Naive thymus-derived CD4-positive, alpha-beta T cell (primary cell): ENCODE measurements around the gene TTC8. TPM values are rescaled to one million over a fixed set of nuclear protein-coding genes. Genes with fewer than 3 reads are reported as not detected.

ENCODE experiments used
- ATAC-seq: fragments of 150-1000 bp; cut with Tn5 transposase; 2 replicates; pipeline ENCODE4 v1.10.0; 2021; ENCODE audit warnings: mild to moderate bottlenecking, moderate library complexity
- CTCF ChIA-PET: fragments of 350-600 bp; sonication (Branson Sonifier 250); formaldehyde crosslinking; loops from one replicate; lab custom pipeline; 2021; ENCODE audit warnings: antibody characterized with exemption; lab: Charles Lee
- POLR2A ChIA-PET: fragments of 350-600 bp; sonication (Branson Sonifier 250); formaldehyde crosslinking; loops from one replicate; lab custom pipeline; 2021; ENCODE audit warnings: antibody characterized with exemption, inconsistent platforms; lab: Charles Lee
- DNase-seq, 9 donors: peaks; one replicate each; pipeline versions ENCODE4 v3.0.0 to v3.0.0-alpha.2; 2020 to 2022; ENCODE audit warnings: mixed read lengths in 1 of 9
- H3K27ac ChIP-seq: one replicate; pipeline ENCODE4 v1.7.0; 2013; ENCODE audit warnings: mild to moderate bottlenecking, low read depth, low read length, moderate library complexity
- H3K27me3 ChIP-seq, 2 donors: one replicate each; pipeline ENCODE4 v1.7.0; 2013; ENCODE audit warnings: low read length in 2 of 2, mild to moderate bottlenecking in 2 of 2, moderate library complexity in 2 of 2; ENCODE audit not compliant: control insufficient read depth in 2 of 2, insufficient read depth in 2 of 2
- H3K36me3 ChIP-seq, 3 experiments: 1 replicate in 2 of 3; 2 replicates in 1 of 3; pipeline ENCODE4 v1.7.0; 2013; ENCODE audit warnings: low read length in 3 of 3, mild to moderate bottlenecking in 3 of 3, moderate library complexity in 1 of 3; ENCODE audit not compliant: insufficient read depth in 3 of 3, control insufficient read depth in 2 of 3
- H3K4me1 ChIP-seq, 2 donors: one replicate each; pipeline ENCODE4 v1.7.0; 2013; ENCODE audit warnings: low read length in 2 of 2, mild to moderate bottlenecking in 2 of 2, moderate library complexity in 1 of 2; ENCODE audit not compliant: control insufficient read depth in 2 of 2, insufficient read depth in 2 of 2
- H3K4me3 ChIP-seq: 2 replicates; pipeline ENCODE4 v1.7.0; 2013; ENCODE audit warnings: mild to moderate bottlenecking, low read length
- H3K9me3 ChIP-seq, 3 experiments: 1 replicate in 2 of 3; 2 replicates in 1 of 3; pipeline ENCODE4 v1.7.0; 2013; ENCODE audit warnings: low read length in 3 of 3; ENCODE audit not compliant: control insufficient read depth in 2 of 3
- H3K27ac Mint-ChIP-seq, 9 donors: one replicate each; pipeline ENCODE4 v1.8.0; 2020 to 2022; ENCODE audit warnings: mixed read lengths in 9 of 9, mild to moderate bottlenecking in 8 of 9, moderate library complexity in 5 of 9, inconsistent platforms in 2 of 9
- H3K27me3 Mint-ChIP-seq, 5 donors: one replicate each; pipeline ENCODE4 v1.8.0; 2021 to 2022; ENCODE audit warnings: mixed read lengths in 5 of 5, mild to moderate bottlenecking in 1 of 5
- H3K36me3 Mint-ChIP-seq, 5 donors: one replicate each; pipeline ENCODE4 v1.8.0; 2020 to 2022; ENCODE audit warnings: mixed read lengths in 5 of 5, mild to moderate bottlenecking in 3 of 5, inconsistent platforms in 1 of 5
- H3K4me1 Mint-ChIP-seq, 7 donors: one replicate each; pipeline ENCODE4 v1.8.0; 2020 to 2022; ENCODE audit warnings: mixed read lengths in 7 of 7, mild to moderate bottlenecking in 3 of 7, inconsistent platforms in 1 of 7
- H3K4me3 Mint-ChIP-seq, 10 donors: one replicate each; pipeline ENCODE4 v1.8.0; 2020 to 2022; ENCODE audit warnings: mild to moderate bottlenecking in 10 of 10, mixed read lengths in 10 of 10, moderate library complexity in 6 of 10, inconsistent platforms in 2 of 10
- H3K9me3 Mint-ChIP-seq, 11 donors: one replicate each; pipeline ENCODE4 v1.8.0; 2020 to 2022; ENCODE audit warnings: mixed read lengths in 11 of 11, mild to moderate bottlenecking in 4 of 11, inconsistent platforms in 1 of 11, moderate library complexity in 1 of 11
- intact Hi-C, 2 donors: fragments of 100-400 bp; cut with micrococcal nuclease; formaldehyde crosslinking; loops; one replicate each; pipeline ENCODE4 v1.15.1; 2023
- polyA plus RNA-seq, 2 donors: library from polyadenylated mRNA; unstranded; fragments of 300-500 nt; fragmentation: Illumina TruSeq; gene quantifications; one replicate each; pipeline ENCODE4 v1.2.3, GENCODE V29; 2021
- total RNA-seq, 6 experiments: library from RNA in 5 of 6; stranded (reverse) in 5 of 6; gene quantifications; 1 replicate in 5 of 6; 2 replicates in 1 of 6; pipeline ENCODE4 v1.2.3 and lab custom pipeline; 2021 to 2026

The TTC8 gene
- total and polyA plus RNA-seq, 7 experiments from 2014 or later, result 1.3 to 3.4 (median 2.1) TPM

DNA sequence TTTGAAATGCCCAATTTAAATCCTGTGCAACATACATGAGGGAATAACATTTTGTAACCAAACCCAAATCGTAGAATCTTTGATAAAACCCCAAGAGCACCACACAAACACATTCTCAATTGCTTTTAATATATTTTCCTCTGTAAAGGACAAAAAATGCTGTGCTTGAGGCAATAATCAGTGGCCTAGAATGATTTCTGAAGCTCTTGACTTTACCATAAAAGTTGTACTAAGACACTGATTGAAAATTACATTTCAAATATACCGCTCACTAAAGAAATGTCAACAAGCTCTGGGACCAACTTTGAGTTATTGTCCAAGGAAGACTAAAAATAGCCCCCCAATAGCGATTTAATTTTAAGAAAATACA lies 33.2 kb upstream of the TTC8 start:
- H3K27me3 ChIP-seq, result no peaks in the 10 kb centered on the region
- no peak for DNase-seq
- Mint-ChIP-seq H3K27me3 (peaks cover 0 to 36% (median 4%) of the 10 kb centered on the region in 5 donors), H3K4me3 (peak overlapping the region; percentile 53 to 93 (median 91)), H3K27ac (peak overlapping the region in 8 of 9 donors; percentile 49 to 89 (median 62)), H3K9me3 (peaks cover 0 to 2% (median 0%) of the 10 kb centered on the region in 11 donors), H3K4me1 (peaks cover 8 to 29% (median 19%) of the 10 kb centered on the region in 7 donors), H3K36me3 (peaks cover 0 to 6% (median 2%) of the 10 kb centered on the region in 5 donors)
- CTCF ChIA-PET, result interaction anchor here (1.7 kb wide), 1 partner anchor 34 kb away, joined by 4 read pairs; the partner anchor contains the start of gene TTC8
- no peak overlapping the region for H3K27ac ChIP-seq
- ATAC-seq, result no peak
- intact Hi-C loops, result loop anchor here (5.0 to 10.0 kb wide), 5 partner anchors 626 to 1591 kb away; partner anchors contain the start of genes FOXN3 (in 1 of the 2), GPR65 (in 1 of the 2) and PSMC1 (in 1 of the 2)
- no peaks in the 10 kb centered on the region for H3K9me3 ChIP-seq
- no peaks in the 10 kb centered on the region for H3K36me3 ChIP-seq
- H3K4me3 ChIP-seq, result peak overlapping the region; percentile 87
- POLR2A ChIA-PET, result interaction anchor here (2.7 kb wide), 1 partner anchor 33 kb away, joined by 30 read pairs; the partner anchor contains the start of gene TTC8
- H3K4me1 ChIP-seq, result peaks cover 7 to 10% of the 10 kb centered on the region in 2 donors

DNA sequence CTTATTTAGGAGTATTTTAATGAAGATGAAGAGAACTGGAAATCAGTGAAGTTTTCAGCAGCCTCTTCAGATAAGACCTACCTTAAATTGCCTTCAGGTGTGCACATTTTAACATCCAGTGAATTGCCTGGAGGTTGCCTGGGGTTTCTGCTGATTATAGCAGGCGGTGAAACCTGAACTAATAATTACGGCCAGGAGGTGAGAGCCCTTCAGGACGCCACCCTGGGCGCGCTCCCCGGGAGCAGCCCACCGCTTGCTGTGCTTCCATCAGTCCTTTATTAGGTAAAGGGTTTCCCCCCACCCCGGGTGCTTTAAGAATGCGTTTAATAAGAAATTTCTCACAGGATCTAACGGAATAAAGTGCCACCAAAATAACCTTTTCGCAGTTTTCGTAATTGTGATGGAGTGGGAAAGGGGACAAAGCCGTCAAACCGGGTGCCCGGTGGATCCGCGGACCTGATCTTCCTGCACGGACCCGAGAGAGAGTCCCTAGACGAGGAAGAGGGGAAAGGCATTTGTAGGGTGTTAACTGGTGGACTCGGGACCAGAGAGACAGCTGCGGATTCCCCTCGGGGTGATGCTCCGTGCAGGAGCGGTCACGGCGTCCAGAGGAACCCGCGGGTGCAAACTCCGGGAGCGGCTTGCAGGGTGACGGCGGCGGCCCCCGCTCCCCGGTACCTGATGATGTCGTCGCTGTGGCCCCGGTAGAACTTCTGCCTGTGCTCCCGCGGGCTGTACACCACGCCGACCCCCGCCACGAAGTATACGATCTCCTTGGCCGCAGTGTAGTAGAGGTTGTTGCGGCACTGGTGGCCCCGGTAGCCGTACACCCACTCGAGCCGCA lies 32.6 kb upstream of the TTC8 start:
- CTCF ChIA-PET, result interaction anchor here (0.8 to 1.7 kb wide), 3 partner anchors 8 to 797 kb away, joined by 4 read pairs; partner anchors contain the start of gene TTC8
- H3K36me3 Mint-ChIP-seq, result peaks cover 0 to 3% (median 2%) of the 10 kb centered on the region in 5 donors
- H3K4me1 Mint-ChIP-seq, result peaks cover 8 to 29% (median 19%) of the 10 kb centered on the region in 7 donors
- peak overlapping the region; percentile 87 for H3K4me3 ChIP-seq
- ATAC-seq (no peak), DNase-seq (peak in 4 of 9 donors; percentile 1 to 21 (median 3))
- no peaks in the 10 kb centered on the region for H3K9me3 Mint-ChIP-seq
- intact Hi-C loops, result loop anchor here (1.0 to 10.0 kb wide), 11 partner anchors 32 to 1590 kb away; partner anchors contain the start of genes TTC8 (in 2 of the 2), ZC3H14 (in 2 of the 2), EFCAB11 (in 1 of the 2) and FOXN3 (in 1 of the 2)
- H3K27me3 ChIP-seq, result no peaks in the 10 kb centered on the region
- peak overlapping the region; percentile 42 to 94 (median 77) for H3K27ac Mint-ChIP-seq
- POLR2A ChIA-PET, result interaction anchor here (1.0 to 2.7 kb wide), 3 partner anchors 29 to 1164 kb away, joined by 3 to 30 read pairs (median 3); partner anchors contain the start of genes TDP1 and TTC8
- no peaks in the 10 kb centered on the region for H3K9me3 ChIP-seq
- H3K36me3 ChIP-seq, result no peaks in the 10 kb centered on the region
- peak overlapping the region; percentile 83 to 93 (median 91) for H3K4me3 Mint-ChIP-seq
- H3K27ac ChIP-seq, result peak overlapping the region; percentile 78
- peaks cover 7 to 10% of the 10 kb centered on the region in 2 donors for H3K4me1 ChIP-seq
- H3K27me3 Mint-ChIP-seq, result peaks cover 0 to 36% (median 3%) of the 10 kb centered on the region in 5 donors

- Mint-ChIP-seq H3K9me3 (no peaks in the 10 kb centered on the region), H3K4me3 (peak within 1 kb of the TSS; percentile 83 to 93 (median 91)), H3K4me1 (peaks cover 8 to 29% (median 19%) of the 10 kb centered on the region in 7 donors), H3K27ac (peak within 1 kb of the TSS; percentile 42 to 94 (median 77)), H3K36me3 (peaks cover 0 to 2% (median 0%) of the 10 kb centered on the region in 5 donors), H3K27me3 (peaks cover 0 to 36% (median 0%) of the 10 kb centered on the region in 5 donors)
- Histone ChIP-seq H3K4me3 (peak within 1 kb of the TSS; percentile 87), H3K27me3 (no peaks in the 10 kb centered on the region), H3K27ac (peak within 1 kb of the TSS; percentile 78), H3K36me3 (no peaks in the 10 kb centered on the region), H3K9me3 (no peaks in the 10 kb centered on the region), H3K4me1 (peaks cover 7 to 10% of the 10 kb centered on the region in 2 donors)
- intact Hi-C loops, result loop anchor here (1.0 to 10.0 kb wide), 11 partner anchors 32 to 1590 kb away; partner anchors contain the start of genes TTC8 (in 2 of the 2), ZC3H14 (in 2 of the 2), EFCAB11 (in 1 of the 2) and FOXN3 (in 1 of the 2)
- POLR2A ChIA-PET, result interaction anchor here (0.7 to 2.7 kb wide), 4 partner anchors 12 to 1163 kb away, joined by 3 to 30 read pairs (median 4); partner anchors contain the start of genes TDP1 and TTC8
- CTCF ChIA-PET, result interaction anchor here (0.8 to 1.4 kb wide), 3 partner anchors 9 to 798 kb away, joined by 3 to 4 read pairs (median 4); no protein-coding TSS in a partner anchor
- ATAC-seq (peak; percentile 93), DNase-seq (peak; percentile 78 to 89 (median 86))
Measured at GRCh38 chr14:88792473-88793258, 31.8 kb upstream of the TTC8 start, which contains the start of gene EML5. Gene EML5, minus strand, starts transcription at chr14:88792953. Its CDS starts 450 bp downstream, at chr14:88792503.

- DNase-seq (peak in 2 of 9 donors; percentile 0 to 1), ATAC-seq (no peak)
- Histone ChIP-seq H3K27me3 (no peaks in the 10 kb centered on the region), H3K4me1 (peaks cover 7 to 10% of the 10 kb centered on the region in 2 donors), H3K9me3 (no peaks in the 10 kb centered on the region), H3K27ac (peak overlapping the region; percentile 78), H3K36me3 (no peaks in the 10 kb centered on the region), H3K4me3 (peak overlapping the region; percentile 87)
- POLR2A ChIA-PET, result interaction anchor here (0.7 to 2.7 kb wide), 4 partner anchors 11 to 1163 kb away, joined by 3 to 30 read pairs (median 4); partner anchors contain the start of genes TDP1 and TTC8
- peaks cover 8 to 29% (median 19%) of the 10 kb centered on the region in 7 donors for H3K4me1 Mint-ChIP-seq
- H3K36me3 Mint-ChIP-seq, result peaks cover 0 to 2% (median 0%) of the 10 kb centered on the region in 5 donors
- H3K27me3 Mint-ChIP-seq, result peaks cover 0 to 40% (median 0%) of the 10 kb centered on the region in 5 donors
- peak overlapping the region; percentile 23 to 88 (median 77) for H3K27ac Mint-ChIP-seq
- CTCF ChIA-PET, result interaction anchor here (0.7 to 1.4 kb wide), 3 partner anchors 10 to 92 kb away, joined by 3 to 4 read pairs (median 3); no protein-coding TSS in a partner anchor
- no peaks in the 10 kb centered on the region for H3K9me3 Mint-ChIP-seq
- intact Hi-C loops, result loop anchor here (2.0 to 10.0 kb wide), 8 partner anchors 230 to 1589 kb away; partner anchors contain the start of genes ZC3H14 (in 2 of the 2), EFCAB11 (in 1 of the 2), FOXN3 (in 1 of the 2) and GPR65 (in 1 of the 2)
- peak overlapping the region; percentile 81 to 93 (median 88) for H3K4me3 Mint-ChIP-seq
Measured at GRCh38 chr14:88793259-88793625, 31.2 kb upstream of the TTC8 start.

- ATAC-seq, result no peak
- no peaks in the 10 kb centered on the region for H3K36me3 Mint-ChIP-seq
- peaks cover 5 to 37% (median 6%) of the 10 kb centered on the region in 5 donors for H3K27me3 Mint-ChIP-seq
- H3K4me3 Mint-ChIP-seq, result no peak overlapping the region
- H3K9me3 Mint-ChIP-seq, result peaks cover 0 to 5% (median 0%) of the 10 kb centered on the region in 11 donors
- H3K27ac Mint-ChIP-seq, result no peak overlapping the region
- POLR2A ChIA-PET, result no interaction called here
- peaks cover 0 to 8% (median 5%) of the 10 kb centered on the region in 7 donors for H3K4me1 Mint-ChIP-seq
- Histone ChIP-seq H3K4me1 (no peaks in the 10 kb centered on the region), H3K27ac (no peak overlapping the region), H3K4me3 (no peak overlapping the region), H3K27me3 (no peaks in the 10 kb centered on the region), H3K36me3 (no peaks in the 10 kb centered on the region), H3K9me3 (no peaks in the 10 kb centered on the region)
- intact Hi-C loops, result loop anchor here in 1 of 2 donors (10.0 kb wide), 1 partner anchor 1167 kb away; no protein-coding TSS in a partner anchor
- CTCF ChIA-PET, result interaction anchor here (0.6 kb wide), 1 partner anchor 128 kb away, joined by 3 read pairs; no protein-coding TSS in a partner anchor
- no peak for DNase-seq
Measured at GRCh38 chr14:88798156-88798555, 26.3 kb upstream of the TTC8 start.
